ENCODE data around the gene ITSN2. TPM values are rescaled to one million over a fixed set of nuclear protein-coding genes. Genes with fewer than 3 reads are reported as not detected.

ITSN2 gene
- total RNA-seq, 1 experiment from 2014 or later, result 36.5 TPM

GRCh38 chr2:24352664-24353063, 7.7 kb downstream of the ITSN2 start:
- no peak for DNase-seq (ENCODE audit: unreplicated experiment)
- ChIA-PET POLR2A (interaction anchor here (0.6 kb wide), 1 partner anchor 10 kb away, joined by 3 read pairs; no protein-coding TSS in a partner anchor), CTCF (no interaction called here)
- BruUV-seq (replicated peaks), result no TSS peak
- no peaks in the 10 kb centered on the region for H3K9me3 Mint-ChIP-seq (ENCODE audit: unreplicated experiment)
- no peak for TF ChIP-seq CTCF (IDR thresholded peaks at IDR 0.05; ENCODE audit: unreplicated experiment)
- H3K36me3 Mint-ChIP-seq (ENCODE audit: insufficient read depth, unreplicated experiment), result no peaks in the 10 kb centered on the region
- intact Hi-C loops (cut with micrococcal nuclease), result no loop called here
- no peak overlapping the region for H3K4me3 Mint-ChIP-seq (ENCODE audit: unreplicated experiment)
- H3K27me3 Mint-ChIP-seq (ENCODE audit: insufficient read depth, unreplicated experiment), result no peaks in the 10 kb centered on the region
- H3K27ac Mint-ChIP-seq (ENCODE audit: low read depth, unreplicated experiment), result no peak overlapping the region
- peaks cover 7% of the 10 kb centered on the region for H3K4me1 Mint-ChIP-seq (ENCODE audit: insufficient read depth, unreplicated experiment)

- Mint-ChIP-seq H3K27me3 (ENCODE audit: insufficient read depth, unreplicated experiment) (no peaks in the 10 kb centered on the region), H3K4me1 (ENCODE audit: insufficient read depth, unreplicated experiment) (peaks cover 7% of the 10 kb centered on the region), H3K9me3 (ENCODE audit: unreplicated experiment) (no peaks in the 10 kb centered on the region), H3K27ac (ENCODE audit: low read depth, unreplicated experiment) (no peak overlapping the region), H3K4me3 (ENCODE audit: unreplicated experiment) (no peak overlapping the region), H3K36me3 (ENCODE audit: insufficient read depth, unreplicated experiment) (no peaks in the 10 kb centered on the region)
- TF ChIP-seq CTCF (IDR thresholded peaks at IDR 0.05; ENCODE audit: unreplicated experiment), result no peak
- no peak for DNase-seq (ENCODE audit: unreplicated experiment)
- CTCF ChIA-PET, result interaction anchor here (0.6 to 1.4 kb wide), 2 partner anchors 427 to 550 kb away, joined by 3 to 6 read pairs; no protein-coding TSS in a partner anchor
- intact Hi-C loops (cut with micrococcal nuclease), result no loop called here
- POLR2A ChIA-PET, result interaction anchor here (4.0 kb wide), 1 partner anchor 8 kb away, joined by 23 read pairs; the partner anchor contains the start of gene ITSN2
- BruUV-seq (replicated peaks), result no TSS peak
These were observed 8.4 kb downstream of the ITSN2 start for GRCh38 chr2:24351981-24352380.

- CTCF ChIA-PET, result interaction anchor here (0.6 to 1.4 kb wide), 4 partner anchors 11 to 550 kb away, joined by 3 to 6 read pairs (median 3); no protein-coding TSS in a partner anchor
- no TSS peak for BruUV-seq (replicated peaks)
These were observed 8.8 kb downstream of the ITSN2 start for GRCh38 chr2:24351627-24351938.

More at GRCh38 chr2:24351627-24351938, 8.8 kb downstream of the ITSN2 start:
- H3K4me3 Mint-ChIP-seq (ENCODE audit: unreplicated experiment), result no peak overlapping the region
- intact Hi-C loops (cut with micrococcal nuclease), result no loop called here
- no peak for DNase-seq (ENCODE audit: unreplicated experiment)
- H3K9me3 Mint-ChIP-seq (ENCODE audit: unreplicated experiment), result no peaks in the 10 kb centered on the region
- POLR2A ChIA-PET, result interaction anchor here (4.0 kb wide), 1 partner anchor 8 kb away, joined by 23 read pairs; the partner anchor contains the start of gene ITSN2
- no peak for TF ChIP-seq CTCF (IDR thresholded peaks at IDR 0.05; ENCODE audit: unreplicated experiment)
- H3K36me3 Mint-ChIP-seq (ENCODE audit: insufficient read depth, unreplicated experiment), result no peaks in the 10 kb centered on the region
- peaks cover 7% of the 10 kb centered on the region for H3K4me1 Mint-ChIP-seq (ENCODE audit: insufficient read depth, unreplicated experiment)
- H3K27ac Mint-ChIP-seq (ENCODE audit: low read depth, unreplicated experiment), result no peak overlapping the region
- H3K27me3 Mint-ChIP-seq (ENCODE audit: insufficient read depth, unreplicated experiment), result no peaks in the 10 kb centered on the region

Data from MCF 10A (cell line).